Inferior parietal cortex (tissue), 1 donor: Measurements from ENCODE around the gene PSMD8.
"Not testable (repeated sequence)": the region's sequence is repeated elsewhere in the genome, so short reads cannot be mapped to it uniquely, and the experiment has no call there.

ENCODE experiments used
- DNase-seq: peaks from one replicate; pipeline ENCODE4 v3.0.0-alpha.2; 2016; ENCODE audit errors: extremely low spot score

The PSMD8 gene

GRCh38 chr19:38387550-38388348, 13.4 kb downstream of the PSMD8 start, which contains the start of gene GGN:
GGN (minus strand) TSS chr19:38388034; CDS start chr19:38387261, 773 bp downstream.
- peak; percentile 60 for DNase-seq

- DNase-seq: no peak
Observed at GRCh38 chr19:38388349-38389100, 14.2 kb downstream of the PSMD8 start, which contains the start of gene SPRED3. SPRED3 (plus strand) TSS chr19:38388697; CDS start chr19:38390303, 1,606 bp downstream.

- DNase-seq: no peak
Observed at GRCh38 chr19:38389101-38389925, 14.9 kb downstream of the PSMD8 start.

- no peak for DNase-seq
Observed at GRCh38 chr19:38389957-38390924, 15.9 kb downstream of the PSMD8 start.

DNA sequence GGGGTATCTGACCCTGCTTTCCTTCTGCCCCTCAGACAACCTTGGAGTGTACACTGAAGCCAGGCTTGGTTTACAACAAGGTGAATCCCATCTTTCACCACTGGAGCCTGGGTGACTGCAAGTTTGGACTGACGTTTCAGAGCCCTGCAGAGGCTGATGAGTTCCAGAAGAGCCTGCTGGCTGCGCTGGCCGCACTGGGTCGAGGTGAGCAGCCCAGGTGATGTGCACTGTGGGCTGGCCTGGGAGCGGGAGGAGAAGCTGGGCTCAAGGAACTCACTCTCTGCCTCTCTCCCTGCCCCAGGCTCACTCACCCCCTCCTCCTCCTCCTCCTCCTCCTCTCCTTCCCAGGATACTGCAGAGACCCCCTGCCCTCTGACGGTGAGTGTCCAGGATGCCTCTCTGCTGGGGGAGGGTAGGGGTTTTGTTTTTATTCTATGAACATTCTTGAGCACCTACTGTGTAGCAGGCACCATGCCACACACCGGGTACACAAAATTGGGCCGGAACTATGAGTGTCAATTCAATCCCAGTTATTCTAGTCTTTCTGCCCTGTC, 17.6 kb downstream of the PSMD8 start:
- no peak for DNase-seq

GRCh38 chr19:38392707-38393308, 18.4 kb downstream of the PSMD8 start:
- DNase-seq: no peak

- DNase-seq: no peak
Observed at GRCh38 chr19:38394488-38394887, 20.1 kb downstream of the PSMD8 start.

- no peak for DNase-seq
Observed at GRCh38 chr19:38395381-38396114, 21.2 kb downstream of the PSMD8 start.

- DNase-seq: no peak
Observed at GRCh38 chr19:38399081-38399480, 24.7 kb downstream of the PSMD8 start.

DNA sequence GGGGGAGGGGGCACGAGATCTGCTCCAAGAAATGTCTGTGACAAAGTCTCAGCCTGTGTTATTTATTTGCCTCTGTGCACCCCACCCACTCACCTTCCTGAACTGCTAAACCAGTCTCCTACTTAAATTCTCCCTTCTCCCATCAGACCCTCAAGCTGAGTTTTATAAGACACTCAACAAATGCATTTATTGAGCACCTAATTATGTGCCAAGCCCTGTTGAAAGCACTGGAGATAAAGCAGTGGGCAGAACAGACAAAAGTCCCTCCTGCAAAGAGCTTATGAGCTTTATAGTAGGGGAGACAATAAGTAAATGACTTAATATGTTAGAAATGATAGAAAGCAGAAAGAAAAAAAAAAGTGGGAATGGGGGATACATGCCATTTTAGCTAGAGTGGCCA, 25.2 kb downstream of the PSMD8 start:
- DNase-seq: no peak

DNA sequence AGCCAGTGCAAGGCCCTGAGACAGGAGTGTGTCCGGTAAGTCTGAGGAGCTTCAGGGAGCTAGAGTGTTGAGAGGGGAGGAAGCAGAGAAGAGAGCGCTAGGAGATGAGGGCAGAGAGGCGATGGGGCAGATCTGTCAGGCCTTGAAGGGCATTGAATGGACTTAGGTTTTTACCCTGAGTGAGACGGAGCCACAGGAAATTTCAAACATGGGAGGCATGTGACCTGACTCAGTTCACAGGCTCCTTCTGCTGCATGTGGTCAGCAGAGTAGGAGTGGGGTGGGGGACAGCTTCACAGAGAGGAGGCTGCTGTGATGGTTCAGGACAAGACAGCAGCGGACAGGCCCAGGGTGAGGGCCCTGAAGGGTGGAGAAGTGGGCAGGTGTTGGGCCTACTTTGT, 26.0 kb downstream of the PSMD8 start:
- no peak for DNase-seq

DNA sequence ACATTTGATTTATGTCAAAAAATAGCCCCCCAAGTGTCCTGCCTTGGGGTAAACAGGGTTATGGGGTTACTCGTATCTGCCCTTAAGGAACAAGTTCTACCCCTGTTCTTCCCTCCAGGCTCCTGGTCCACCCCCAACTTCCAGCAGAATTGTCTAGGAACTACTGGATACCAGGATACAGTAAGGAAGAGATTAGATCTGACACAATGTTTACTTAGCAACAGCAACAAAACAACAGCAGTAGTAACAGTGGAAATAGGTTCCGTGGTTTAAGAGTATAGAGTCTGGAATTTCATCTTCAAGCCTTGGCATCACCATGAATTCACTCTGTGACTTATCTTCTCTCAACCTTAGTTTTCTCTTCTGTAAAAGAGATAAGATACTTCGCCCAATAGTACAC, 26.8 kb downstream of the PSMD8 start:
- no peak for DNase-seq

DNA sequence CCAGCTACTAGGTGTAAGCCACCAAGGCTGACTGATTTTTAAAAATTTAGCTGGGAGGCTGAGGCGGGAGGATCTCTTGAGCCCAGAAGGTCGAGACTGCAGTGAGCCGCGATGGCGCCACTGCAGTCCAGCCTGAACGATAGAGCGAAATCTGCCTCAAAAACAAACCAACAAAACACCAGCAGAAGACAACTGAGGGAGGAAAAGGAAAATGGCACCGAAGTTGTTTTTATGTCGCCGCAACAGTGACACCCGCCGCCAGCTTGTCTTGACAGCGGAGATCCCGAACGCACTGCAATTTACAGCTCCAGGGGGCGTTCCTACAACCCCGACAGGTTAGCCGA, 28.2 kb downstream of the PSMD8 start:
- no peak for DNase-seq

- DNase-seq: peak; percentile 98
Observed at GRCh38 chr19:38402967-38403674, 28.8 kb downstream of the PSMD8 start, which contains the start of gene FAM98C. FAM98C (plus strand) TSS chr19:38403093; CDS start chr19:38403154, 61 bp downstream.

GRCh38 chr19:38404858-38405257, 30.5 kb downstream of the PSMD8 start:
- no peak for DNase-seq

DNA sequence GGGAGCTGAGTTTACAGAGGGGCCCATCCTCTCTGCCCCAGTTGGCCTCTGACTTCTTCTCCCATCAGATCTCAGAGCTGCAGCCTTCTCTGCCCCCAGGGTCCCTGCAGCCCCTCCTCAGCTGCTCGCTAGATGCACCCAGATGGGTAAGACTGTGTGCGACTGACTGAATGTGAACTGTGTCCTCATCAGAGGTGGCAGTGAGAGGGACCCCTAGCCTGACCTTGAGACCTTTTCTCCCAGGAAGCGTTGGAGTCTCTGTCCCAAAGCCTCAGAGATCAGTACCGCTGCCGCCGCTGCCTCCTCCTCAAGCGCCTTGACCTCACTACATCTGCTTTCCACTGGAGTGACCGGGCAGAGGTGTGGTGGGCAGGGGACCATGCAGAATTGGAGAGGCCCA, 30.9 kb downstream of the PSMD8 start:
- no peak for DNase-seq

DNA sequence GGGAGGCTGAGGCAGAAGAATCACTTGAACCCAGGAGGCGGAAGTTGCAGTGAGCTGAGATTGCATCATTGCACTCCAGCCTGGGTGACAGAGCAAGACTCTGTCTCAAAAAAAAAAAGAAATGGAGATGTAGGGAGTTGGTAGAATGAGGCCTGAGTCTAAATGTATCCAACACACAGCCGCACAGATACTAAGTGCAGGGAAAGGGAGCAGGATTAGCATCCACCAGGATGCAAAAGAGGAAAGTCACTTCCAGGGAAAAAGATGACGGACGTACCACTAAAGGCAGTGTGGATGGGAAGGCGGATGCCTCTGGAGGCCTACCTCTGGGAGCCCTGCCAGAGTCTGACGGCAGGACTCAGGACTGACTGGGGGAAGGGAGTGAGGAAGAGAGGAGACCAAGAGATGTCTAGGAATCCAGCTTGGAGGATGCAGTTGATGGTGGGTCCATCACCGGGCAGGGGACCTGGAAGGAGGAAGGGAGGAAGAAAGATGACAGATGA, 35.3 kb downstream of the PSMD8 start:
- no peak for DNase-seq

GRCh38 chr19:38410407-38410806, 36.0 kb downstream of the PSMD8 start:
- not testable (repeated sequence) for DNase-seq
